Measurements from ENCODE around the gene PAQR8.
"Not testable (repeated sequence)": the region's sequence is repeated elsewhere in the genome, so short reads cannot be mapped to it uniquely, and the experiment has no call there.

PAQR8 gene

GRCh38 chr6:52410979-52411378, 49.0 kb downstream of the PAQR8 start:
- DNase-seq (ENCODE audit: low spot score): no peak

DNA sequence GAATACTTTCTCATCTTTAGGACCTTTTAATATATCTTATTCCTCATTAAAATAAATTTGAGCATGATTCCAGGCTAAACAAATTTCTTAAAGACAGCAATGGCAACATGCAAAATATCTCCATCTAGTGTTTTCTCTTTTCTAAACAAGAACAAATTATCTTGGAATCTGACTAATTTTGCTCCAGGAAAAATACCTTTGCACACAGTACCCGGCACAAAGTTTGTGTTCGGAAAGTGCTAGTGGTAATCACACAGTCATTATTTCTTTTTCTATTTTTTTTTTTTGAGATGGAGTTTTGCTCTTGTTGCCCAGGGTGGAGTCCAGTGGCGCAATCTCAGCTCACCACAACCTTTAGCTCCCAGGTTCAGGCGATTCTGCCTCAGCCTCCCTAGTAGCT, 50.0 kb downstream of the PAQR8 start:
- no peak for DNase-seq (ENCODE audit: low spot score)

DNA sequence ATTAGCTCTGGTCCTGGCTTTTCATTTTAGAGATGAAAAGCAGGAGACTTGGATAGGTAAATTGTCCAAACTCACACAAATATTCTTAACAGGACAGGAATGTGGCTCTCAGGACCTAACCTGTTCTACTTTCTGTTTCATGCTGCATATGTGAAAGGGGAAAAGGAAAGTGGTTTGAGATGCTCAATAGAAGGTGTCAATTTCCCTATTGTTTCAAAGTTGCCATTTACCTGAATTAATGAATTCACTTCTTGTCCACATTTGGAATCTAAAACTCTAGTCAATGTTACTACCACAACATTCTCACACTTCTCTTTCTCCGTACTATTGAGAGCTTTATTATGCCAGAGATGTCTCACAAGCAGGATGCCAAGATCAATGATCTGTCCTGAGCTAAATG, 53.4 kb downstream of the PAQR8 start:
- no peak for DNase-seq (ENCODE audit: low spot score)

DNA sequence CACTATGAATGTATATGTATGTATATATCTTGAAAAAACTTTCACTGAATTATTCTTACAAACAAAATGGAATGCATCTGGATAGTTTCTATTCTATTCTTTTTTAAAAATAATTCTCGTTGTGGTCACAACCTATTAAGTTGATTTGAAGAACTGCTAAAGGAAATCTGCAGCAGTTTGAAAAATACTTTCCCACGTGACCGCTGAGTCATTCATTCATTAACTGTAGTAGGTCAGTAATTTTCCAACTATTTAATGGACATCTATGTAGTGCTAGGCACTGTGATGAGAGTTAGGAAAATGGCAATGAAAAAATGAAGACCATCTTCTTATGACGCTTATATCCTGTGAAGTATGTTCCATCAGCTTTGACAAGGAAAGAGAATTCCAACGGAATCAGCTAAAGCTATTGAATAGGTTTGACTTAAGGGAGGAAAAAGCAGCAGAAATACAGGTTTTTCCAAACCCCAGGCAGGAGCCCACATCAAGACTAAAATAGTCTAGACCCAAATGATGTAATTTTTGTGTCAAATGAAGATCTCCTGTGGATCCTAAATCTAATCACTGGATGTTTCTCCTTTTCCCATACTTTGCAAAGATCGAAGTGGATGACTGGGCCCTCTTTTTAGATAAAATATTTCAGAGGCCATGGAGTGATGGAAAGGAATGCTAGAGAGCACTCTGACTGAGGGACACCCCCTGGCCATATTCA, 54.1 kb downstream of the PAQR8 start:
- DNase-seq (ENCODE audit: low spot score): peak; percentile 25

DNA sequence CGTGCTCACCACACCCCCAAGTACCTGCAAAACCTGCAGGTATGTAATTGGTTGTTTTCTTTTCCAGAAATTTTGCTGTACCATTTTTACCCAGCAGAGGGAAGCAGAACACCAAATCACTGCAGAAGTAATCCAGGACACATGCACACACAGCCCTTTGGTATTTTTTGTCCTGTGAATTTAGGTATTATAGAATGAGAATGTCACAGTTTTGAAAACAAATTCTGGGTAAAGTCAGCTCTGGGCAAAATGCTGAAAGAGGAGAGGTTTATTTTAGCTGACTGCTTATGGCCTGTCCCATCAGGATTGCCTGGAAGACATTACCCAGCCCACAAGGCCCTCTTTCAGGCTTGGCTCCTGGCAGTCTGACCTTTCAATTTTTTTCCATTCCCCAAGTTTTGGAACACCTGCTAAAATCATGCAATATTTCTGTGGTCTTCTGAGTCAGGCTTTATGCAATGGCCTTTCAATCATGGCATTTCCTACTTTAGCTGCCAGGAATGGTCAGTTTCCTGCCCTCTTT, 54.7 kb downstream of the PAQR8 start:
- peak; percentile 77 for DNase-seq (ENCODE audit: low spot score)

- peak; percentile 17 for DNase-seq (ENCODE audit: low spot score)
Measured at GRCh38 chr6:52417675-52418111, 55.7 kb downstream of the PAQR8 start.

GRCh38 chr6:52418606-52419005, 56.7 kb downstream of the PAQR8 start:
- no peak for DNase-seq (ENCODE audit: low spot score)

- peak; percentile 99 for DNase-seq (ENCODE audit: low spot score)
Measured at GRCh38 chr6:52419809-52420667, 58.1 kb downstream of the PAQR8 start, which contains the start of gene EFHC1. TSS of gene EFHC1 (plus strand) at chr6:52420342. CDS start at chr6:52420411, 69 bp downstream.

- DNase-seq (ENCODE audit: low spot score): peak; percentile 74
Measured at GRCh38 chr6:52420668-52421358, 58.9 kb downstream of the PAQR8 start.

DNA sequence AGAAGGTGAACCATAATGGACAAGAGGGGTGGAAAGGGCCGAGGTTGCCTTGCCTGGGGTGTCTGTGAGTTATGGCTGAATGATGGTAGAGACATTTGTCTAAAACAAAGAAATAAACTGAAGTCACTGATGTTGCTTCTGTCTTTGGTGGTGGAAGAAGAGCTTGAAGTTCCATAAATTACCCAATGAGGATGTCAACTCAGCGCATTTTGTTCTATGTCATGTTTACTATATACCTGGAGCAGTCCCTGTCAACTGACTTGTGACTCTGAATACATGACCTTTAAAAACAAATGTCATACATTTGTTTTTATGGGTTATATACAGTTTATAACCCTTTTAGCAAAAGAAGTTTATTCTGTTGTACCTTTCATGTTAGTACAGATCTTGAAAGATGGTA, 60.2 kb downstream of the PAQR8 start:
- no peak for DNase-seq (ENCODE audit: low spot score)

GRCh38 chr6:52423448-52423847, 61.5 kb downstream of the PAQR8 start:
- DNase-seq (ENCODE audit: low spot score): no peak

DNA sequence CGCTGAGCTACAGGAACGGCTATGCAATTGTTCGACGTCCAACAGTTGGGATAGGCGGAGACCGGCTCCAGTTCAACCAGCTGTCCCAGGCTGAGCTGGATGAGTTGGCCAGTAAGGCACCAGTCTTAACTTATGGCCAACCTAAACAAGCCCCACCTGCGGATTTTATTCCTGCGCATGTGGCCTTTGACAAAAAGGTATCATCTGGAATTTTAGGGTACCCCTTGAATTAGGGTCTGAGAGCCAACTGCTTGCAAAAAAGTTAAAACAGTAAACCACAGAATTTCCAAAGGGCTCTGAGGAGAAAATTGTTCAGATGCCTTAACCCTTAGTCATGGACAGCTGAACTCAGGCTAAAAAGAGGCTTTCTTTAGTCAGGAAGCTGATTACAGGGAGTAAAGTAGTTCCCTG, 62.0 kb downstream of the PAQR8 start:
- peak; percentile 82 for DNase-seq (ENCODE audit: low spot score)

DNA sequence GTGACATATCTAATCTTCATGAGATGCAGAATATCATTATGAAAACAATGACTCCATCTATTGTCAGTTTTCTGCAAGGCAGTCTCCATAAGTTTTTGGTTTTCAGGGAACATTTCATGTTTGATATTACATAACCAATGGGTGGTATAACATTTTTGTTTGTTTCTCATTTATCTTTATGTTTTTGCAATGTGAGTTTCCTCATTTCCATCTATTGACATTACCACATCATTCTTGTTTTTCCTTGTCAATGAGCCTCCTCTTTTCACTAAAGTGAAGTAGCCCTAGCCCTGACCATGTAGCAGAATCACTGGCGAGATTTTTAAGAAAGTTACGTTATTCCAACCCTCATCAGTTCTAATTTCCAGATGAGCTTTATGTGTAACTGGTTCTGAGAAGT, 62.6 kb downstream of the PAQR8 start:
- no peak for DNase-seq (ENCODE audit: low spot score)

DNA sequence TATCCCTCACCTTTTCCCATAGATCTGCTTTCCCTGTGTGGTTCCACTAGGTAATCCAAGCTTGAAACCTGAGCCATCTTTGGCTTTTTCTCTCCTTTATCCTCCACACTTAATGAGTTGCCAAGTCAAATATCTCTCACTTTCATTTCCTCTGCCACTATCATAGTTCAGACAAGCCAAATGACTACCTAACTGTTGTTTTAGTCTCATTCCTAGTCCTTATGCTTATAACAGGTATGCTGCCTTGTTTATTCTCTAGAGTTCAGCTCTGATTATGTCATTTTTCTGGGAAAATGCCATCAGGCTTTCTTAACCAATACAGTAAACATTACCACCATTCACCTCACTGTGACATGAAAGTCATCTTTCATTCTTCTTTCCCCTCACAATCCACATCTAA, 64.7 kb downstream of the PAQR8 start:
- DNase-seq (ENCODE audit: low spot score): peak; percentile 18

GRCh38 chr6:52433294-52433693, 71.3 kb downstream of the PAQR8 start:
- DNase-seq (ENCODE audit: low spot score): not testable (repeated sequence)

DNA sequence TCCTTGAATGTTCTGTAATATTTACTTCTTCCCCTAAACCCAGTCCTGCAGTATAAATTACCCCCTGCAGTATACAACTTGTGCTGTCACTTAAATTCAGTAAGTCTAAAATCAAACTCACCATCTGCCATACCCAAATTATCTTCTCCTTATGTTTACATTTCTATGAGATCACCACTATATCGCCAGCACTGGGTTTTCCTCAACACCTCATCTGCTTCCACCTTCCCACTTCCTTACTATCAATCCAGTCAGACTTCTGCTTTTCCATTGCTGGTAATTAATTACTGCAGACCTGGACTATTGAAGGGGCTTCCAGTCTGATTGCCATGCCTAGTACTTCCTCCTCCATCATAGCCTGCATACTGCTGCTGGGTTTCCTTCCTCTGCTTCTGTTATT, 73.4 kb downstream of the PAQR8 start:
- DNase-seq (ENCODE audit: low spot score): no peak

DNA sequence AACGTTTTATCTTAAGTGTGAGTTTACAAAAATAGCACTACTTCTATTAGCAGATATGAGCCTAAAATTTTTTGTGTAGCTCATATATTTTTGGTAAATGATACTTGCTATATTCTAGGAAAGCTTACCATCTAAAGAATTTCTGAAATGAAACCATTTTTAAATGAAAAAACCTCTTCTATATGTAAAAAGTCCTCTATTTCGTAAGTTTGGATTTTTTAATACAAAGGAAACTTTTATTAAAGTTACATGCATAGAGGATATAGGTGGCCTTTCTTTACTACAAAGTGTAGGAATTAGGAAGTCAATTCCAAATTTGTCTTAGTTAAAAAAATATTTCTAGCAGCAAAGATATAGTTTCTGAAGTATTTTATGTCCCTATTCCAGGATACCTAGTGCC, 77.0 kb downstream of the PAQR8 start:
- no peak for DNase-seq (ENCODE audit: low spot score)

GRCh38 chr6:52454556-52454955, 92.6 kb downstream of the PAQR8 start:
- peak; percentile 91 for DNase-seq (ENCODE audit: low spot score)

GRCh38 chr6:52457096-52457495, 95.1 kb downstream of the PAQR8 start:
- DNase-seq (ENCODE audit: low spot score): no peak

Data from kidney tubule cell (primary cell).